Measurements from ENCODE around the gene FREM3.

DNA sequence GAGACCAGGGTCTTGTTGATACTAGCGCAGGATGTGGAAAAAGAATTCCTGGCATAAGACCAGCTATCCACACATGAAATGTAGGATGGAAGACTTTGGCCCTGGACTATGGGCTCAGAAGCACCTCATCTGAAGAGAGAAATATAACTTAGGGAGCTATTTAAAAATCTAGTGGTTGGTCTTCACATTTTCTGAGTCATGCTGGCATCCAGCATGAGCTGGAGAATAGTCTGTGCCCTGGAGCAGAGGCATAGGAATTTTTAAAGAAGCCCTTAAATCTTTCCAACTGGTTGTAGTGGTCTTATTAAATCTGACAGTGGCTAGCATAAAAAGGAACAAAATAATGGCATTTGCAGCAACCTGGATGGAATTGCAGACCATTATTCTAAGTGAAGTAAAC lies 100.6 kb downstream of the FREM3 start:
- TF ChIP-seq, protein P1, sequence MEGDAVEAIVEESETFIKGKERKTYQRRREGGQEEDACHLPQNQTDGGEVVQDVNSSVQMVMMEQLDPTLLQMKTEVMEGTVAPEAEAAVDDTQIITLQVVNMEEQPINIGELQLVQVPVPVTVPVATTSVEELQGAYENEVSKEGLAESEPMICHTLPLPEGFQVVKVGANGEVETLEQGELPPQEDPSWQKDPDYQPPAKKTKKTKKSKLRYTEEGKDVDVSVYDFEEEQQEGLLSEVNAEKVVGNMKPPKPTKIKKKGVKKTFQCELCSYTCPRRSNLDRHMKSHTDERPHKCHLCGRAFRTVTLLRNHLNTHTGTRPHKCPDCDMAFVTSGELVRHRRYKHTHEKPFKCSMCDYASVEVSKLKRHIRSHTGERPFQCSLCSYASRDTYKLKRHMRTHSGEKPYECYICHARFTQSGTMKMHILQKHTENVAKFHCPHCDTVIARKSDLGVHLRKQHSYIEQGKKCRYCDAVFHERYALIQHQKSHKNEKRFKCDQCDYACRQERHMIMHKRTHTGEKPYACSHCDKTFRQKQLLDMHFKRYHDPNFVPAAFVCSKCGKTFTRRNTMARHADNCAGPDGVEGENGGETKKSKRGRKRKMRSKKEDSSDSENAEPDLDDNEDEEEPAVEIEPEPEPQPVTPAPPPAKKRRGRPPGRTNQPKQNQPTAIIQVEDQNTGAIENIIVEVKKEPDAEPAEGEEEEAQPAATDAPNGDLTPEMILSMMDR (IDR thresholded peaks at IDR 0.05), result no peak
- no peak for TF ChIP-seq POLR2A (IDR thresholded peaks at IDR 0.05)
